ENCODE results near the gene MAP3K20. TPM values are rescaled to one million over a fixed set of nuclear protein-coding genes. Genes with fewer than 3 reads are reported as not detected.

MAP3K20 gene
- total and polyA plus RNA-seq, 4 donors, result 25.6 to 109 (median 56.5) TPM

- Histone ChIP-seq H3K27me3 (ENCODE audit: control insufficient read depth in 1 of 2, insufficient read depth in 2 of 2, low read length in 1 of 2) (no peaks in the 10 kb centered on the region), H3K4me1 (ENCODE audit: control insufficient read depth in 1 of 2, insufficient read depth in 2 of 2, low read length in 2 of 2) (peaks cover 0 to 5% of the 10 kb centered on the region in 2 donors), H3K9me3 (ENCODE audit: control insufficient read depth, low read length) (no peaks in the 10 kb centered on the region), H3K4me3 (ENCODE audit: low read length in 2 of 2) (no peak overlapping the region), H3K36me3 (ENCODE audit: control insufficient read depth in 1 of 2, insufficient read depth in 2 of 2, low read length in 1 of 2) (peaks cover 1 to 3% of the 10 kb centered on the region in 2 donors), H3K27ac (ENCODE audit: low read depth in 1 of 2, low read length in 2 of 2) (no peak overlapping the region)
- 19 to 21% methylated on average over 8 of the region's 8 CpGs for WGBS, 2 donors
- intact Hi-C loops (cut with DNase I), result loop anchor here (1.0 kb wide), 2 partner anchors 182 to 183 kb away; no protein-coding TSS in a partner anchor
- ATAC-seq (ENCODE audit: low FRiP score), result peak; percentile 94
- peak in 1 of 2 donors; percentile 56 for DNase-seq
Measured at GRCh38 chr2:173210270-173211196, 134.9 kb downstream of the MAP3K20 start.

DNA sequence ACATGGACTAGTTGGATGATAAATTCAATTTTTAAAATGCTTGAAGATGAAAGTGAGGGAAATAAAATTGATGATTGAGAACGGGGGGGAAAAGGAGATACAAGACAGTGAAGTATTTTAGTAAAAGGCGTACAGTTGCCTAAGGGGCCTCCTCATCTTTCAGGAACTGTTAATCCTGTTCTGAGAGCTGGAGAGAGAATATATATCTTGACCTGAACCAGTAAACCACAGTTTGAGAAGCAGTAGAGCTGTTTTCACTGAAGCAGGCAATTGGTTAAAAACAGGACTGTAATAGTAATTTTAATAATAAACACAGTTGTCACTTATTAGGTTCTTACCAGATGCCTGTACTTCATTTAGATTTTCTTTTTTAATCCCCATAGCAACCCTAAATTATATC lies 137.5 kb downstream of the MAP3K20 start:
- Histone ChIP-seq H3K27me3 (ENCODE audit: control insufficient read depth in 1 of 2, insufficient read depth in 2 of 2, low read length in 1 of 2) (no peaks in the 10 kb centered on the region), H3K36me3 (ENCODE audit: control insufficient read depth in 1 of 2, insufficient read depth in 2 of 2, low read length in 1 of 2) (peaks cover 3 to 4% of the 10 kb centered on the region in 2 donors), H3K4me3 (ENCODE audit: low read length in 2 of 2) (no peak overlapping the region), H3K27ac (ENCODE audit: low read depth in 1 of 2, low read length in 2 of 2) (no peak overlapping the region), H3K4me1 (ENCODE audit: control insufficient read depth in 1 of 2, insufficient read depth in 2 of 2, low read length in 2 of 2) (peaks cover 0 to 4% of the 10 kb centered on the region in 2 donors), H3K9me3 (ENCODE audit: control insufficient read depth, low read length) (no peaks in the 10 kb centered on the region)
- no peak for ATAC-seq (ENCODE audit: low FRiP score)
- intact Hi-C loops (cut with DNase I), result no loop called here
- DNase-seq, result no peak
- WGBS, 2 donors, result 81 to 95% methylated on average over 2 of the region's 2 CpGs

DNA sequence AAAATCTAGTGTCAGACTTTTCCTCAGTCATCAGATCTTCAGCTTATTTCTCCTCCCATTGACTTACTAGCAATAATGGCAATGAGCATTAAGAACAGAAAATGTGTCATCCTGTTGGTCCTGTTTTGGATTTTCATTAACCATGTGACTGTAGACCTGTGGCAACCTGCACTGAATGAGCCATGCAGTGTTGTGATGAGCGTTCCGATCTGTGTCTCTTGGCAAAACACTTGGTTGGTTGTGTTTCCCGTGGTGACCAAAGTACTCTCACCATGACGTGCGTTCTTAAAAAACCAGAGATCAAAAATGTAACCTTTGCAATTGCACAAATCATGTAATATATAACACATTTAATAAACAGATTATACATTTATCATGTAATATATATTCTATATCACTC lies 138.6 kb downstream of the MAP3K20 start:
- 70 to 73% methylated on average over 5 of the region's 5 CpGs for WGBS, 2 donors
- no peak overlapping the region for H3K27ac ChIP-seq (ENCODE audit: low read depth in 1 of 2, low read length in 2 of 2)
- no peaks in the 10 kb centered on the region for H3K27me3 ChIP-seq (ENCODE audit: control insufficient read depth in 1 of 2, insufficient read depth in 2 of 2, low read length in 1 of 2)
- no peak for ATAC-seq (ENCODE audit: low FRiP score)
- H3K9me3 ChIP-seq (ENCODE audit: control insufficient read depth, low read length), result no peaks in the 10 kb centered on the region
- H3K36me3 ChIP-seq (ENCODE audit: control insufficient read depth in 1 of 2, insufficient read depth in 2 of 2, low read length in 1 of 2), result peaks cover 3 to 4% of the 10 kb centered on the region in 2 donors
- no peak overlapping the region for H3K4me3 ChIP-seq (ENCODE audit: low read length in 2 of 2)
- intact Hi-C loops (cut with DNase I), result no loop called here
- H3K4me1 ChIP-seq (ENCODE audit: control insufficient read depth in 1 of 2, insufficient read depth in 2 of 2, low read length in 2 of 2), result peaks cover 0 to 4% of the 10 kb centered on the region in 2 donors
- no peak for DNase-seq

GRCh38 chr2:173215316-173215715 lies 139.7 kb downstream of the MAP3K20 start:
- ATAC-seq (ENCODE audit: low FRiP score), result no peak
- intact Hi-C loops (cut with DNase I), result no loop called here
- no peaks in the 10 kb centered on the region for H3K27me3 ChIP-seq (ENCODE audit: control insufficient read depth in 1 of 2, insufficient read depth in 2 of 2, low read length in 1 of 2)
- DNase-seq, result no peak
- no peaks in the 10 kb centered on the region for H3K9me3 ChIP-seq (ENCODE audit: control insufficient read depth, low read length)
- no peak overlapping the region for H3K27ac ChIP-seq (ENCODE audit: low read depth in 1 of 2, low read length in 2 of 2)
- H3K4me3 ChIP-seq (ENCODE audit: low read length in 2 of 2), result no peak overlapping the region
- peaks cover 3% of the 10 kb centered on the region in 2 donors for H3K36me3 ChIP-seq (ENCODE audit: control insufficient read depth in 1 of 2, insufficient read depth in 2 of 2, low read length in 1 of 2)
- 89 to 94% methylated on average over 4 of the region's 4 CpGs for WGBS, 2 donors
- peaks cover 0 to 4% of the 10 kb centered on the region in 2 donors for H3K4me1 ChIP-seq (ENCODE audit: control insufficient read depth in 1 of 2, insufficient read depth in 2 of 2, low read length in 2 of 2)

GRCh38 chr2:173216051-173216450 lies 140.4 kb downstream of the MAP3K20 start:
- 94 to 95% methylated on average over 1 of the region's 1 CpG for WGBS, 2 donors
- peaks cover 3% of the 10 kb centered on the region in 2 donors for H3K36me3 ChIP-seq (ENCODE audit: control insufficient read depth in 1 of 2, insufficient read depth in 2 of 2, low read length in 1 of 2)
- intact Hi-C loops (cut with DNase I), result no loop called here
- ATAC-seq (ENCODE audit: low FRiP score), result no peak
- no peaks in the 10 kb centered on the region for H3K27me3 ChIP-seq (ENCODE audit: control insufficient read depth in 1 of 2, insufficient read depth in 2 of 2, low read length in 1 of 2)
- H3K9me3 ChIP-seq (ENCODE audit: control insufficient read depth, low read length), result no peaks in the 10 kb centered on the region
- peaks cover 0 to 4% of the 10 kb centered on the region in 2 donors for H3K4me1 ChIP-seq (ENCODE audit: control insufficient read depth in 1 of 2, insufficient read depth in 2 of 2, low read length in 2 of 2)
- no peak overlapping the region for H3K27ac ChIP-seq (ENCODE audit: low read depth in 1 of 2, low read length in 2 of 2)
- DNase-seq, result no peak
- no peak overlapping the region for H3K4me3 ChIP-seq (ENCODE audit: low read length in 2 of 2)

DNA sequence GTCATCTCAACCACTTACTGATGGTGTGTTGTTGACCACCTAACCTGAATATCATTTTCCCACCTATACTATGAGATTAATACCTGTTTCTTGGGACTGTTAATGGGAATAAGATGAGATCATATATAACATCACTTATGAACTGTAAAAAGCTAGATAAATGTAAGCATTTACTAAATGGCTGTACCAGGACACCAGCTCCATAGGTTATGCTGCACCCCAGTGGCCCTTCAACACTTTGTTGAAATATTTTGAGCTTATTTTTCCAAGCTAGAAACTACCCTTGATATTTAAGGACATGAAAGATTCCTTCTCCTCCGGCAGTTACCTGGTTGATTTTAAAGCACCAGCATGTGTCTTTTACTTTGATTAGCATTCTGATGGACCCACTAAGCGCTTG lies 141.0 kb downstream of the MAP3K20 start:
- Histone ChIP-seq H3K4me3 (ENCODE audit: low read length in 2 of 2) (no peak overlapping the region), H3K27ac (ENCODE audit: low read depth in 1 of 2, low read length in 2 of 2) (no peak overlapping the region)
- intact Hi-C loops (cut with DNase I), result no loop called here

GRCh38 chr2:173217116-173217840 lies 141.6 kb downstream of the MAP3K20 start:
- Histone ChIP-seq H3K9me3 (ENCODE audit: control insufficient read depth, low read length) (no peaks in the 10 kb centered on the region), H3K27me3 (ENCODE audit: control insufficient read depth in 1 of 2, insufficient read depth in 2 of 2, low read length in 1 of 2) (no peaks in the 10 kb centered on the region), H3K4me3 (ENCODE audit: low read length in 2 of 2) (no peak overlapping the region), H3K36me3 (ENCODE audit: control insufficient read depth in 1 of 2, insufficient read depth in 2 of 2, low read length in 1 of 2) (peaks cover 3 to 5% of the 10 kb centered on the region in 2 donors), H3K4me1 (ENCODE audit: control insufficient read depth in 1 of 2, insufficient read depth in 2 of 2, low read length in 2 of 2) (peaks cover 0 to 4% of the 10 kb centered on the region in 2 donors), H3K27ac (ENCODE audit: low read depth in 1 of 2, low read length in 2 of 2) (no peak overlapping the region)
- intact Hi-C loops (cut with DNase I), result no loop called here
- ATAC-seq (ENCODE audit: low FRiP score) (no peak), DNase-seq (no peak)
- WGBS, 2 donors, result 64 to 72% methylated on average over 20 of the region's 20 CpGs

More for the DNA sequence above, 141.0 kb downstream of the MAP3K20 start:
- Histone ChIP-seq H3K27me3 (ENCODE audit: control insufficient read depth in 1 of 2, insufficient read depth in 2 of 2, low read length in 1 of 2) (no peaks in the 10 kb centered on the region), H3K9me3 (ENCODE audit: control insufficient read depth, low read length) (no peaks in the 10 kb centered on the region), H3K36me3 (ENCODE audit: control insufficient read depth in 1 of 2, insufficient read depth in 2 of 2, low read length in 1 of 2) (peaks cover 3 to 5% of the 10 kb centered on the region in 2 donors), H3K4me1 (ENCODE audit: control insufficient read depth in 1 of 2, insufficient read depth in 2 of 2, low read length in 2 of 2) (peaks cover 0 to 4% of the 10 kb centered on the region in 2 donors)
- ATAC-seq (ENCODE audit: low FRiP score), result no peak
- DNase-seq, result no peak
- WGBS, 2 donors, result 94 to 95% methylated on average over 2 of the region's 2 CpGs

DNA sequence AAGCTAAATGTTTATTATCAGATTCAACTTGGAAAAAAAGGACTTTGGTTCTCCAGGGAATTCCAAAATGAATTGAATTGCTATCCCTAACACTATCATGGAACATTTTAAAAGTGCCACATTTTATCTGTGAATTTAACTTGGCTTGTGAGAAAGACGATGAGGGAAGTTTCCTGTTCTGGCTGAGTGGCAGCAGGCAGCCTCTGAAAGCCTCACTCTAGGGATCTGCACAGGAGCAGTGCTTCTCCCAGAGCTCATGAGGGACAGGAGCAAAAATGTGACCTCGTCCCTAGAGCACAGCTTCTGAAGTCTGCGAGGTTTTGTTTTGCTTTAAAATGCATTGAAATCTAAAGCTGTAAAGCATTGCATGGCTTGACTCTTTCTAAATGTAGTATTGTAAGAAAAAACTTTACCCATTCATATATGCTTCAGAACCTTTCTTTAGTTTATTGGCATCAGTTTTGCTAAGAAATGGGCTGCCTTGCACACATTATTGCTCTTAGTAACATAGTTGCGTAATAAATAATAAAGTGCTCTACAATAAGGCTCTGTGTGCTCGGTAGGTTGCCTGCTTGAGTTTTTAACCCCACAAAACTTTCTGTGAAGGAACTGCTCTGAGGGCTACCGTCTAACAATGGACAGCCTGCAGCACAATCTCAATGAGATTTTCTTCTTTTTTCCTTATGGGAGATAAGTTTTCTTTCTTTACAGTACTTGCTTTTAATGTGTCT lies 142.8 kb downstream of the MAP3K20 start:
- H3K27me3 ChIP-seq (ENCODE audit: control insufficient read depth in 1 of 2, insufficient read depth in 2 of 2, low read length in 1 of 2), result no peaks in the 10 kb centered on the region
- H3K27ac ChIP-seq (ENCODE audit: low read depth in 1 of 2, low read length in 2 of 2), result no peak overlapping the region
- intact Hi-C loops (cut with DNase I), result no loop called here
- ATAC-seq (ENCODE audit: low FRiP score) (no peak), DNase-seq (no peak)
- peaks cover 0 to 4% of the 10 kb centered on the region in 2 donors for H3K4me1 ChIP-seq (ENCODE audit: control insufficient read depth in 1 of 2, insufficient read depth in 2 of 2, low read length in 2 of 2)
- H3K9me3 ChIP-seq (ENCODE audit: control insufficient read depth, low read length), result no peaks in the 10 kb centered on the region
- WGBS, 2 donors, result 27 to 28% methylated on average over 6 of the region's 6 CpGs
- no peak overlapping the region for H3K4me3 ChIP-seq (ENCODE audit: low read length in 2 of 2)
- H3K36me3 ChIP-seq (ENCODE audit: control insufficient read depth in 1 of 2, insufficient read depth in 2 of 2, low read length in 1 of 2), result peaks cover 0 to 5% of the 10 kb centered on the region in 2 donors

Measured in aorta (tissue), 5 donors.